GM23338 (cell line): ENCODE results near the gene RNF157. TPM values are rescaled to one million over a fixed set of nuclear protein-coding genes. Genes with fewer than 3 reads are reported as not detected.

Source experiments
- ATAC-seq: fragments of 200-7000 bp; cut with Tn5 transposase; 3 replicates; pipeline ENCODE4 v1.9.1; 2020
- DNase-seq: peaks from one replicate; pipeline ENCODE4 v3.0.0-alpha.2; 2015; ENCODE audit warnings: low spot score
- H2AFZ ChIP-seq: fragments of 200-600 bp; sonication (generic); 2 replicates; pipeline ENCODE4 v1.8.0; 2016; ENCODE audit warnings: antibody characterized with exemption, mild to moderate bottlenecking, moderate library complexity
- H3F3A ChIP-seq: fragments of 200-600 bp; sonication (generic); replicated peaks from 2 replicates; pipeline ENCODE4 v1.8.0; 2017; ENCODE audit warnings: antibody characterized with exemption, mixed run types, low read depth
- H3K27ac ChIP-seq: fragments of 200-600 bp; sonication (generic); 2 replicates; pipeline ENCODE4 v1.6.1; 2016; ENCODE audit warnings: low read depth
- H3K27me3 ChIP-seq: fragments of 200-600 bp; sonication (generic); 2 replicates; pipeline ENCODE4 v1.8.0; 2016; ENCODE audit warnings: mild to moderate bottlenecking, mixed run types, moderate library complexity; ENCODE audit not compliant: insufficient read depth
- H3K36me3 ChIP-seq: fragments of 200-600 bp; sonication (generic); 2 replicates; pipeline ENCODE4 v1.8.0; 2016; ENCODE audit warnings: mild to moderate bottlenecking; ENCODE audit not compliant: insufficient read depth
- H3K4me1 ChIP-seq: fragments of 200-600 bp; sonication (generic); 2 replicates; pipeline ENCODE4 v1.8.0; 2016; ENCODE audit warnings: mild to moderate bottlenecking, moderate library complexity; ENCODE audit not compliant: insufficient read depth
- H3K4me2 ChIP-seq: fragments of 200-600 bp; sonication (generic); 2 replicates; pipeline ENCODE4 v1.7.1; 2017; ENCODE audit warnings: mixed run types
- H3K4me3 ChIP-seq: fragments of 200-600 bp; sonication (generic); 2 replicates; pipeline ENCODE4 v1.6.1; 2016; ENCODE audit warnings: mixed run types
- H3K79me2 ChIP-seq: fragments of 200-600 bp; sonication (generic); replicated peaks from 2 replicates; pipeline ENCODE4 v1.8.0; 2017; ENCODE audit warnings: mild to moderate bottlenecking; ENCODE audit not compliant: insufficient read depth
- H3K9me2 ChIP-seq: fragments of 200-600 bp; sonication (generic); 2 replicates; pipeline ENCODE4 v1.8.0; 2017; ENCODE audit not compliant: insufficient read depth
- H4K20me1 ChIP-seq: fragments of 200-600 bp; sonication (generic); replicated peaks from 2 replicates; pipeline ENCODE4 v1.8.0; 2017; ENCODE audit warnings: mild to moderate bottlenecking; ENCODE audit not compliant: insufficient read depth
- H3K27ac Mint-ChIP-seq: 2 replicates; pipeline ENCODE4 v1.8.0; 2020; ENCODE audit warnings: inconsistent platforms, mild to moderate bottlenecking, moderate library complexity, mixed read lengths
- H3K27me3 Mint-ChIP-seq: 3 replicates; pipeline ENCODE4 v1.8.0; 2022; ENCODE audit warnings: low read depth, mild to moderate bottlenecking, moderate library complexity, mixed read lengths, inconsistent platforms; ENCODE audit not compliant: insufficient read depth, poor library complexity
- H3K36me3 Mint-ChIP-seq: 3 replicates; pipeline ENCODE4 v1.8.0; 2021; ENCODE audit warnings: low read depth, mild to moderate bottlenecking, inconsistent platforms, moderate library complexity, mixed read lengths
- H3K4me1 Mint-ChIP-seq: 3 replicates; pipeline ENCODE4 v1.8.0; 2020; ENCODE audit warnings: mild to moderate bottlenecking, inconsistent platforms, mixed read lengths
- H3K4me3 Mint-ChIP-seq: 3 replicates; pipeline ENCODE4 v1.8.0; 2021; ENCODE audit warnings: moderate library complexity, mild to moderate bottlenecking, inconsistent platforms, mixed read lengths
- H3K9me3 Mint-ChIP-seq: 3 replicates; pipeline ENCODE4 v1.8.0; 2020; ENCODE audit warnings: moderate library complexity, mild to moderate bottlenecking, inconsistent platforms, mixed read lengths
- CREB1 ChIP-seq: fragments of 250-450 bp; sonication (Bioruptor Pico); IDR thresholded peaks from 2 replicates; pipeline ENCODE4 v1.5.0; 2020; ENCODE audit warnings: low read depth, mild to moderate bottlenecking, moderate library complexity
- EZH2 ChIP-seq: fragments of 200-600 bp; sonication (generic); IDR thresholded peaks from one replicate; pipeline ENCODE4 v1.8.0; 2017; ENCODE audit warnings: antibody characterized with exemption, mild to moderate bottlenecking, low read depth; ENCODE audit not compliant: unreplicated experiment
- EZH2phosphoT487 ChIP-seq: fragments of 200-600 bp; sonication (generic); IDR thresholded peaks from one replicate; pipeline ENCODE4 v1.8.1; 2018; ENCODE audit warnings: antibody characterized with exemption; ENCODE audit not compliant: unreplicated experiment
- JUNB ChIP-seq: IDR thresholded peaks from one replicate; pipeline ENCODE4 v1.6.1; 2016; ENCODE audit warnings: antibody characterized with exemption; ENCODE audit not compliant: unreplicated experiment
- NANOG ChIP-seq: IDR thresholded peaks from 2 replicates; pipeline ENCODE4 v1.6.1; 2016; ENCODE audit warnings: antibody characterized with exemption, borderline replicate concordance
- POLR2AphosphoS5 ChIP-seq: IDR thresholded peaks from 2 replicates; pipeline ENCODE4 v1.6.1; 2016; ENCODE audit warnings: antibody characterized with exemption, low read depth
- ZNF331 ChIP-seq: fragments of 250-450 bp; sonication (Bioruptor Pico); IDR thresholded peaks from 2 replicates; pipeline ENCODE4 v1.5.0; 2020; ENCODE audit warnings: low read depth, mild to moderate bottlenecking, moderate library complexity
- polyA plus RNA-seq: library from polyadenylated mRNA; unstranded; fragments of >200 nt; fragmentation: Nextera tagmentation; extraction: Ambion mirVana; gene quantifications from 2 replicates; pipeline ENCODE4 v1.2.1, GENCODE V29; 2016
- total RNA-seq: library from RNA; depleted of rRNA; stranded (reverse); fragments of >200 nt; shearing (Covaris generic); gene quantifications from 2 replicates; pipeline ENCODE4 v1.2.3, GENCODE V29; 2014
- TF ChIP-seq, protein P1 (sequence below): IDR thresholded peaks from one replicate; pipeline ENCODE4 v1.6.1; 2018; ENCODE audit warnings: antibody characterized with exemption; ENCODE audit not compliant: unreplicated experiment
- TF ChIP-seq, protein P2 (sequence below), 2 experiments: fragments of 200-600 bp in 1 of 2; sonication (generic) in 1 of 2; conservative IDR thresholded peaks; 2 replicates each; pipeline versions ENCODE4 v1.5.1 to v1.6.1; 2016 to 2017; ENCODE audit warnings: antibody characterized with exemption in 2 of 2, low read depth in 2 of 2, mild to moderate bottlenecking in 2 of 2, moderate library complexity in 1 of 2
- TF ChIP-seq, protein P3 (sequence below): fragments of 250-450 bp; sonication (Bioruptor Pico); IDR thresholded peaks from 2 replicates; pipeline ENCODE4 v1.5.0; 2020; ENCODE audit warnings: mild to moderate bottlenecking, moderate library complexity
- TF ChIP-seq, protein P4 (sequence below): IDR thresholded peaks from 2 replicates; pipeline ENCODE4 v1.6.1; 2016; ENCODE audit warnings: antibody characterized with exemption

The RNF157 gene
- total and polyA plus RNA-seq, 2 experiments from 2014 or later: 7.8 to 11.7 TPM

- Histone ChIP-seq H3K9me2 (no peaks in the 10 kb centered on the region), H3K27me3 (peaks cover 33% of the 10 kb centered on the region), H4K20me1 (peaks cover 6% of the 10 kb centered on the region; the same call in 1 of the 2 replicates), H2AFZ (no peak overlapping the region), H3K36me3 (no peaks in the 10 kb centered on the region), H3F3A (no peaks in the 10 kb centered on the region), H3K4me3 (no peak overlapping the region), H3K27ac (no peak overlapping the region), H3K79me2 (no peaks in the 10 kb centered on the region; the same call in 1 of the 2 replicates), H3K4me1 (no peaks in the 10 kb centered on the region; the same call in 1 of the 2 replicates), H3K4me2 (no peak overlapping the region)
- DNase-seq: no peak
- peaks cover 4% of the 10 kb centered on the region for H3K4me1 Mint-ChIP-seq
- no peaks in the 10 kb centered on the region for H3K36me3 Mint-ChIP-seq
- no peak for ATAC-seq
- H3K27ac Mint-ChIP-seq: no peak overlapping the region
- H3K27me3 Mint-ChIP-seq: peaks cover 19% of the 10 kb centered on the region
- TF ChIP-seq, protein P1, sequence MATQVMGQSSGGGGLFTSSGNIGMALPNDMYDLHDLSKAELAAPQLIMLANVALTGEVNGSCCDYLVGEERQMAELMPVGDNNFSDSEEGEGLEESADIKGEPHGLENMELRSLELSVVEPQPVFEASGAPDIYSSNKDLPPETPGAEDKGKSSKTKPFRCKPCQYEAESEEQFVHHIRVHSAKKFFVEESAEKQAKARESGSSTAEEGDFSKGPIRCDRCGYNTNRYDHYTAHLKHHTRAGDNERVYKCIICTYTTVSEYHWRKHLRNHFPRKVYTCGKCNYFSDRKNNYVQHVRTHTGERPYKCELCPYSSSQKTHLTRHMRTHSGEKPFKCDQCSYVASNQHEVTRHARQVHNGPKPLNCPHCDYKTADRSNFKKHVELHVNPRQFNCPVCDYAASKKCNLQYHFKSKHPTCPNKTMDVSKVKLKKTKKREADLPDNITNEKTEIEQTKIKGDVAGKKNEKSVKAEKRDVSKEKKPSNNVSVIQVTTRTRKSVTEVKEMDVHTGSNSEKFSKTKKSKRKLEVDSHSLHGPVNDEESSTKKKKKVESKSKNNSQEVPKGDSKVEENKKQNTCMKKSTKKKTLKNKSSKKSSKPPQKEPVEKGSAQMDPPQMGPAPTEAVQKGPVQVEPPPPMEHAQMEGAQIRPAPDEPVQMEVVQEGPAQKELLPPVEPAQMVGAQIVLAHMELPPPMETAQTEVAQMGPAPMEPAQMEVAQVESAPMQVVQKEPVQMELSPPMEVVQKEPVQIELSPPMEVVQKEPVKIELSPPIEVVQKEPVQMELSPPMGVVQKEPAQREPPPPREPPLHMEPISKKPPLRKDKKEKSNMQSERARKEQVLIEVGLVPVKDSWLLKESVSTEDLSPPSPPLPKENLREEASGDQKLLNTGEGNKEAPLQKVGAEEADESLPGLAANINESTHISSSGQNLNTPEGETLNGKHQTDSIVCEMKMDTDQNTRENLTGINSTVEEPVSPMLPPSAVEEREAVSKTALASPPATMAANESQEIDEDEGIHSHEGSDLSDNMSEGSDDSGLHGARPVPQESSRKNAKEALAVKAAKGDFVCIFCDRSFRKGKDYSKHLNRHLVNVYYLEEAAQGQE: no peak
- TF ChIP-seq, protein P2, sequence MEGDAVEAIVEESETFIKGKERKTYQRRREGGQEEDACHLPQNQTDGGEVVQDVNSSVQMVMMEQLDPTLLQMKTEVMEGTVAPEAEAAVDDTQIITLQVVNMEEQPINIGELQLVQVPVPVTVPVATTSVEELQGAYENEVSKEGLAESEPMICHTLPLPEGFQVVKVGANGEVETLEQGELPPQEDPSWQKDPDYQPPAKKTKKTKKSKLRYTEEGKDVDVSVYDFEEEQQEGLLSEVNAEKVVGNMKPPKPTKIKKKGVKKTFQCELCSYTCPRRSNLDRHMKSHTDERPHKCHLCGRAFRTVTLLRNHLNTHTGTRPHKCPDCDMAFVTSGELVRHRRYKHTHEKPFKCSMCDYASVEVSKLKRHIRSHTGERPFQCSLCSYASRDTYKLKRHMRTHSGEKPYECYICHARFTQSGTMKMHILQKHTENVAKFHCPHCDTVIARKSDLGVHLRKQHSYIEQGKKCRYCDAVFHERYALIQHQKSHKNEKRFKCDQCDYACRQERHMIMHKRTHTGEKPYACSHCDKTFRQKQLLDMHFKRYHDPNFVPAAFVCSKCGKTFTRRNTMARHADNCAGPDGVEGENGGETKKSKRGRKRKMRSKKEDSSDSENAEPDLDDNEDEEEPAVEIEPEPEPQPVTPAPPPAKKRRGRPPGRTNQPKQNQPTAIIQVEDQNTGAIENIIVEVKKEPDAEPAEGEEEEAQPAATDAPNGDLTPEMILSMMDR (conservative IDR thresholded peaks at IDR 0.05; ENCODE audit: low read depth in 2 of 2): no peak
- TF ChIP-seq, protein P3, sequence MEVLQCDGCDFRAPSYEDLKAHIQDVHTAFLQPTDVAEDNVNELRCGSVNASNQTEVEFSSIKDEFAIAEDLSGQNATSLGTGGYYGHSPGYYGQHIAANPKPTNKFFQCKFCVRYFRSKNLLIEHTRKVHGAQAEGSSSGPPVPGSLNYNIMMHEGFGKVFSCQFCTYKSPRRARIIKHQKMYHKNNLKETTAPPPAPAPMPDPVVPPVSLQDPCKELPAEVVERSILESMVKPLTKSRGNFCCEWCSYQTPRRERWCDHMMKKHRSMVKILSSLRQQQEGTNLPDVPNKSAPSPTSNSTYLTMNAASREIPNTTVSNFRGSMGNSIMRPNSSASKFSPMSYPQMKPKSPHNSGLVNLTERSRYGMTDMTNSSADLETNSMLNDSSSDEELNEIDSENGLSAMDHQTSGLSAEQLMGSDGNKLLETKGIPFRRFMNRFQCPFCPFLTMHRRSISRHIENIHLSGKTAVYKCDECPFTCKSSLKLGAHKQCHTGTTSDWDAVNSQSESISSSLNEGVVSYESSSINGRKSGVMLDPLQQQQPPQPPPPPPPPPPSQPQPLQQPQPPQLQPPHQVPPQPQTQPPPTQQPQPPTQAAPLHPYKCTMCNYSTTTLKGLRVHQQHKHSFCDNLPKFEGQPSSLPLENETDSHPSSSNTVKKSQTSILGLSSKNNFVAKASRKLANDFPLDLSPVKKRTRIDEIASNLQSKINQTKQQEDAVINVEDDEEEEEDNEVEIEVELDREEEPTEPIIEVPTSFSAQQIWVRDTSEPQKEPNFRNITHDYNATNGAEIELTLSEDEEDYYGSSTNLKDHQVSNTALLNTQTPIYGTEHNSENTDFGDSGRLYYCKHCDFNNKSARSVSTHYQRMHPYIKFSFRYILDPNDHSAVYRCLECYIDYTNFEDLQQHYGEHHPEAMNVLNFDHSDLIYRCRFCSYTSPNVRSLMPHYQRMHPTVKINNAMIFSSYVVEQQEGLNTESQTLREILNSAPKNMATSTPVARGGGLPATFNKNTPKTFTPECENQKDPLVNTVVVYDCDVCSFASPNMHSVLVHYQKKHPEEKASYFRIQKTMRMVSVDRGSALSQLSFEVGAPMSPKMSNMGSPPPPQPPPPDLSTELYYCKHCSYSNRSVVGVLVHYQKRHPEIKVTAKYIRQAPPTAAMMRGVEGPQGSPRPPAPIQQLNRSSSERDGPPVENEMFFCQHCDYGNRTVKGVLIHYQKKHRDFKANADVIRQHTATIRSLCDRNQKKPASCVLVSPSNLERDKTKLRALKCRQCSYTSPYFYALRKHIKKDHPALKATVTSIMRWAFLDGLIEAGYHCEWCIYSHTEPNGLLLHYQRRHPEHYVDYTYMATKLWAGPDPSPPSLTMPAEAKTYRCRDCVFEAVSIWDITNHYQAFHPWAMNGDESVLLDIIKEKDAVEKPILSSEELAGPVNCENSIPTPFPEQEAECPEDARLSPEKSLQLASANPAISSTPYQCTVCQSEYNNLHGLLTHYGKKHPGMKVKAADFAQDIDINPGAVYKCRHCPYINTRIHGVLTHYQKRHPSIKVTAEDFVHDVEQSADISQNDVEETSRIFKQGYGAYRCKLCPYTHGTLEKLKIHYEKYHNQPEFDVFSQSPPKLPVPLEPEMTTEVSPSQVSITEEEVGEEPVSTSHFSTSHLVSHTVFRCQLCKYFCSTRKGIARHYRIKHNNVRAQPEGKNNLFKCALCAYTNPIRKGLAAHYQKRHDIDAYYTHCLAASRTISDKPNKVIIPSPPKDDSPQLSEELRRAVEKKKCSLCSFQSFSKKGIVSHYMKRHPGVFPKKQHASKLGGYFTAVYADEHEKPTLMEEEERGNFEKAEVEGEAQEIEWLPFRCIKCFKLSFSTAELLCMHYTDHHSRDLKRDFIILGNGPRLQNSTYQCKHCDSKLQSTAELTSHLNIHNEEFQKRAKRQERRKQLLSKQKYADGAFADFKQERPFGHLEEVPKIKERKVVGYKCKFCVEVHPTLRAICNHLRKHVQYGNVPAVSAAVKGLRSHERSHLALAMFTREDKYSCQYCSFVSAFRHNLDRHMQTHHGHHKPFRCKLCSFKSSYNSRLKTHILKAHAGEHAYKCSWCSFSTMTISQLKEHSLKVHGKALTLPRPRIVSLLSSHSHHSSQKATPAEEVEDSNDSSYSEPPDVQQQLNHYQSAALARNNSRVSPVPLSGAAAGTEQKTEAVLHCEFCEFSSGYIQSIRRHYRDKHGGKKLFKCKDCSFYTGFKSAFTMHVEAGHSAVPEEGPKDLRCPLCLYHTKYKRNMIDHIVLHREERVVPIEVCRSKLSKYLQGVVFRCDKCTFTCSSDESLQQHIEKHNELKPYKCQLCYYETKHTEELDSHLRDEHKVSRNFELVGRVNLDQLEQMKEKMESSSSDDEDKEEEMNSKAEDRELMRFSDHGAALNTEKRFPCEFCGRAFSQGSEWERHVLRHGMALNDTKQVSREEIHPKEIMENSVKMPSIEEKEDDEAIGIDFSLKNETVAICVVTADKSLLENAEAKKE (CRISPR knock-in tag): no peak
- TF ChIP-seq NANOG (no peak), EZH2 (no peak), CREB1 (CRISPR knock-in tag) (no peak), EZH2phosphoT487 (no peak), ZNF331 (CRISPR knock-in tag) (no peak), JUNB (no peak), POLR2AphosphoS5 (no peak)
- TF ChIP-seq, protein P4, sequence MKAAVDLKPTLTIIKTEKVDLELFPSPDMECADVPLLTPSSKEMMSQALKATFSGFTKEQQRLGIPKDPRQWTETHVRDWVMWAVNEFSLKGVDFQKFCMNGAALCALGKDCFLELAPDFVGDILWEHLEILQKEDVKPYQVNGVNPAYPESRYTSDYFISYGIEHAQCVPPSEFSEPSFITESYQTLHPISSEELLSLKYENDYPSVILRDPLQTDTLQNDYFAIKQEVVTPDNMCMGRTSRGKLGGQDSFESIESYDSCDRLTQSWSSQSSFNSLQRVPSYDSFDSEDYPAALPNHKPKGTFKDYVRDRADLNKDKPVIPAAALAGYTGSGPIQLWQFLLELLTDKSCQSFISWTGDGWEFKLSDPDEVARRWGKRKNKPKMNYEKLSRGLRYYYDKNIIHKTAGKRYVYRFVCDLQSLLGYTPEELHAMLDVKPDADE: no peak
- no peak overlapping the region for H3K4me3 Mint-ChIP-seq
- H3K9me3 Mint-ChIP-seq: no peaks in the 10 kb centered on the region
These were observed 4.4 kb downstream of the RNF157 start for GRCh38 chr17:76235883-76236282.
